HK-2 (cell line): Measurements from ENCODE around the gene STBD1.
A peak's percentile ranks its signal among the peaks of the same experiment; 100 is the strongest.
"Not testable (repeated sequence)": the region's sequence is repeated elsewhere in the genome, so short reads cannot be mapped to it uniquely, and the experiment has no call there.

ENCODE experiments used
- DNase-seq: peaks from one replicate; pipeline ENCODE4 v3.0.0-alpha.2; 2018; ENCODE audit not compliant: unreplicated experiment

STBD1 gene

DNA sequence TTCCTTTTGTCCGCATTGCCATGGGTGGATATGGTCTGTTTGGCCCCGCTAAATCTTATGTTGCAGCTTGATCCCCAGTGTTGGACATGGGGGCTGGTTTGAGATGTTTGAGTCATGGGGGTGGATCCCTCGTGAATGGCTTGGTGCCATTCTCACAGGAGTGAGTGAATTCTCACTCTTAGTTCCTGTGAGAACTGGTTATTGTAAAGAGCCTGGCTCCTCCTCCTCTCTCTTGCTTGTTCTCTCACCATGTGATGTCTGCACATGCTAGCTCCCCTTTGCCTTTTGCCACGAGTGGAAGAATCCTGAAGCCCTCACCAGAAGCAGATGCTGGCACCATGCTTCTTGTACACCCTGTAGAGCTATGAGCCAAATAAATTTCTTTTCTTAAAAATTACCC lies 22.6 kb upstream of the STBD1 start:
- DNase-seq = no peak

DNA sequence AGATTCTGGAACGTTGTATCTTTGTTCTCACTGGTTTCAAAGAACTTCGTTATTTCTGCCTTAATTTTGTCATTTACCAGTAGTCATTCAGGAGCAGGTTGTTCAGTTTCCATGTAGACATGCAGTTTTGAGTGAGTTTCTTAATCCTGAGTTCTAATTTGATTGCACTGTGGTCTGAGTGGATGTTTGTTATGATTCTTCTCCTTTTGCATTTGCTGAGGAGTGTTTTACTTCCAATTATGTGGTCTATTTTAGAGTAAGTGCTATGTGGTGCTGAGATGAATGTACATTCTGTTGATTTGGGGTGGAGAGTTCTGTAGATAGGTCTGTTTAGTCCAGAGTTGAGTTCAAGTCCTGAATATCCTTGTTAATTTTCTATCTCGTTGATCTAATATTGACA lies 18.7 kb upstream of the STBD1 start:
- DNase-seq = not testable (repeated sequence)

DNA sequence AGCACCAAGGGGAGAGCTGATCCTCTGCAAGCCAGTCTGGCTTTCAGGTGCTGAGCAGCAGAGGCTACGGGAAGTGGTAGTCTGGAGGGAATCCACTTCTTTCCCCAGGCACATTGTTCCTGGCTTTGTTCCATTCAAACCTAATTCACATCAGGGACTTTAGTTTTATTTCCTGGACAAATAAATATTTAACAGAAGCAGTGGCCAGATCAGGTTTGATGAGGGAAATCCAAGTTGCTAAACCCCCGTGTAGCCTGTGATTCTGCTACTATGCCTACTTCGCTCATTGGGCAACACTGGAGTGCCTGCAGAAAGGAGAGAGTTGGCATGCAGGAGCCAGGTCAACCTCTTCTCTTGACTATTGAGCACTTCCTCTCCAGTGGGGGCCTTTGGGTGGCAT lies 13.8 kb upstream of the STBD1 start:
- no peak for DNase-seq

DNA sequence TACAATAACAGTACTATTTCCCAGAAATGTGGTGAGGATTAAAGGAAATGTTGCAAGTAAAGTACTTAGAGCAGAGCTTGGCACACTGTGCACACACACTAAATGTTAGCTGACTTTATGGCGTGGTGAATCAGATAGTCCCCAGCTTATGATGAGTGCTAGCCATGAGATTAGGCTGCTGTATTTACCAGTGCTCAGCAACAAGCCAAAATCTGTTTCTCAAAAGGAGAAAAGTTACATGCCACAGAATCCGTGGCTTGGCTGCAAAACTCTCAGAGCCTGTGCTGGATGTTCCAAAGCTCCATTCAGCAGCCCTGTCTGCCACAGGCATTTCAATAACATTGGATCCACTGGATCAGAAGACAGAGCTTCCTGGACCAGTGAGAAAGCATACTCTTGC lies 12.8 kb upstream of the STBD1 start:
- no peak for DNase-seq

DNA sequence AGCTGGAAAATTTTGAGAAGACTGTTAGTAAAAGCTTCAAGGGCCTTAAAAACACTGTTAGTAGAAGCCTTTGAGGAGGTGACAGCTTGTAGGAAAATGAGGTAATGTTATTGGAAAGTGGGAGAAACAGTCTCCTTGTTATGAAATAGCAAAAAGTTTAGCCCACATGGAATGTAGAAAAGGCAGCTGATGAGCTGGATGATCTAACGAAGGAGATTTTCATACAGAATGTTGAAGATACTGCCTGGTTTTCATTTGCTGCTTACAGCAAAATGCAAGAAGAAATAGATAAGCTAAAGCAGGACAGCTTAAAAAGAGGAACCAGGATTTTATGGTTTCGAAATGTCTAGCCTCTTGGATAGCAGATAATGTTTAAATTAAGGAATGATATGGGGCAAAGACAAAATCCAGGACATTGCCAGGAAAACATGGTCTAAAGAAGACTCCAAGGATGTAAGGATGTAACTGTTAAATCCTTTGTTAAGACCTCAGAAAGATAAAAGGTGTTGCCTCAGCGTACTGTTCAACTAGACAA lies 10.2 kb upstream of the STBD1 start:
- DNase-seq = no peak

DNA sequence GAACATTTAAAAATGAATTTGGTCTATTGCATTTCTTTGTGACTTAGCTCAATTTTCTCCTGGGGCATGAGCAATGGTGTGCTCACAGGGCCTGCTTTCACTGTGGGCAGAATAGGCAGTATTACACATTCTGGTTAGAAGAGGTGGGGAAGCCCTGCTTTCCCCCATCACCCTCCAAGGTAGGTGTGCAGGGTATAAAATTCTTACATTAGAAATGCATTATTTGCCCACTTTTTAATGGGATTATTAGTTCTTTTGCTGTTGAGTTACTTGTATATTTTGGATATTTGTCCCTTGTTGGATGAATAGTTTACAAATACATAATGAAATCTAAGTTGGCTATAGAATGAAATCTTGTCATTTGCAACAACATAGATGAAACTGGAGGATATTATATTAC lies 8.3 kb upstream of the STBD1 start:
- no peak for DNase-seq

DNA sequence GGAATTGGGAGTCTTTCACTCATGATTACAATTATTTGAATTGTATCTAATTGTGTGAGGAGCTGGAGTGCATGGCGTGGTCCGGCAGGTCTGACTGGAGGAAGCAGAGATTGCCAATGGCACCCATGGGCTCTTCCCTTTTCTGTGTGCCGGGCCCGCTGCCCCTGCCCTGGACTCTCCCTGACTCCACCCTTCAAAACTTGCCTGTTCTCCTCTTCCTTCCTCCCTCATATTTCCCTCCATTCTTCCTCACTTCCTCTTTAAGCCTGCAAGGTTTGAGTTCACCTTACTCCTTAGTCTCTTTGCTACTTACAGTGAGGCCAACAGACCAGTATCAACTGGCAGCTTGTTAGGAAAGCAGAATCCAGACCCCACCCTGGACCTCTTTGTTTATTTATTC lies 6.5 kb upstream of the STBD1 start:
- DNase-seq = no peak

DNA sequence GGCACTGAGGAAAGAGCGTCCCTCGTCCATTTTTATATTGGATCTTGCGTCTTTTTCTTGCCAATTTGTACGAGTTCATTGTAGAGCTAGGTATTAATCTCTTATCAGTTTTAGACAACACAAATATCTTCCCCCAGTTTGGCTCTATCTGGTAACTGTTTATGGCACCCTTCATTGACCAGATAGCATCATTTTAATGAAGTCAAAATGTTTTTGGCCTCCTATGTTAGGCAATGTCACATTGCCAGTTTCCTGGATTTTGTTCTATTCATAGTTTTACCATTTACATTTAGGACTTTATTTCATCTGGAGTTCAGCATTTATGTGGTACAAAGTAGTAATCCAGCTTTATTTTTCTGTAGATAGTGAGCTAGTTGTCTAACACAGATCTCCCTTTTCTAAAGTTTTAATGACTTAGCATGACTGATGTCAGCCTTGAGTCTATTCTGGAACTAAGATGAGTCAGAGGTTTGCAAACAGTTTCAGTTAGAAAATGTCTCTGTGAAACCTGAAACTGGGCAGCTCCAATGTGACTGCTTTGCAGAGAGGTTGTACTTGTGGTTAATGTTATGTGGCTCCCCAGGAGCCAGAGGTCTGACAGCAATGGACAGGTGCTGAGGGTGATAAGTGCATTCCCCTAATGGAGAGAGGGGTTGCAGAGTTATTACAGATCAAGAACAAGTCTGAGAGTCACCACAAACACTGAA lies 5.3 kb upstream of the STBD1 start:
- peak; percentile 40 for DNase-seq

DNA sequence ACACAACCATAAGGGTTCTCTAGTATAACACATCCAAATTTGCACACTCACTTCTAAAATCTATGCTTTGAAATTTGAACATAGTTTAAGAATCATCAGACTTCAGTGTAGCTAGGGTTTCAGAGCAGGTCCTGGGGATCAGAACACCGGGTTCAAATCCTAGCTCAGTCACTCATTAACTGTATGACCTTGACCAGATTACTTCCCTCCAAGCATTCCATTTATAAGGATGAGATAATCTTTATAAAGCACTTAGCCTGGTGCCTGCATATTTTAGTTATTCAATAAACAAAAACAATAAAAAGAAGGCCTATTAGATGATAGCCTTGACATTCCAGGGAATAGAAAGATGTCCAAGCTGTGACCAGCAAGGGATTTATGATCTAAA lies 4.8 kb upstream of the STBD1 start:
- no peak for DNase-seq

DNA sequence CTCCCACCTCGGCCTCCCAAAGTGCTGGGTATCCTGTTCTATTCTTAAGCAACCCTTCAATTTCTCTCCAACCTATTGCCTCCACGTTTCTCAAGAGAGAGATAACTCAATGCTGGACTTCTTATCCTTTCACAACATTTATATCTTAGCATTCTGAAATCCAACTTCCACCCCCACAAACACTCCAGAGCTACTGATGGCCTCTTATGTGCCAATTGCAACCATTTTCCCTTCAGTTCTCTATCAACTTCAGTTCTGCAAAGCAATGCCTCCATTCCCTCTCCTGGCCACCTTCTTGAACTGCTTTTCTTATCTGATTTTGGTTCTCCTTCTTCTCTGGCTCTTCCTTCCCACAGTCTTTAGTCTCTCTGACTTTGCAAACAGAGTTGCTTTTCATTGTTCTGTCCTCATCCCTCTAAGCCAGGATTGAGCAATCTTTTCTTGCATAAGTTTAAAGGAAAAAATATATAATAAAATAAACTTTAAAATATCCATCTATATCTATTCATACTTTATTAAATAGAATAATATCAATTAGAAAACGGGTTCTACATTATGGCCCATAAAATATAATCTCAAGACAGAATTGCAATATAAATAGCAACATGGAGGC lies 3.6 kb upstream of the STBD1 start:
- no peak for DNase-seq

DNA sequence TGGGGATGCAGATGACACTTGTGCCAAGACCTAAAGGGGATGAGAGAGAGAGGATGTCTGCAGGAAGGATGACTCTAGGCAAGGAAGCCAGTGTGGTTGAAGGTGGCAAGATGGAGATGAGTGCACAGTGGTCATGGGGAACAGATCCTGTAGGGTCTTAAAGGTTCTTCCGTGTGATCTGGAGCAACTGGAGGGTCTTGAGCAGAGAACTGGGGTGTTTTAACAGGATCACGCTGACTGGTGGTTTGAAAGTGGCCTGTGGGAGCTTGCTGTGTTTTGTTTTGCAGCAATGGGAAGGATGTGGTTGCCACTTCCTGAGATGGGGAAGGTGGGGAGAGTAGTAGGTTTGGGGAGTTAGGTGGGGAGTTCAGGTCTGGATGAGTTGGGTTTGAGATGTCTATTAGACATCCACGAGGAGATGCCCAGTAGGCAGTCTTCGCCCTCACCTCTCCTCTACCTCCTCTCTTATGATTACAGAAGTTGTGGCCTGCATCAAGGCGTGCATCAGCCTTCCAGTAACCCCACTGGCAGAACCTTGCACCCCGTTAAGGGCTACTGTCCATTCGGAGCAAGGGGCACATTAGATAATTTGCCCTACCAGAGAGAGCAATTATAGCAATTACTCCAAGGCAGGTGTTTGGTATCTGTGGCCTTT lies 1.4 kb upstream of the STBD1 start:
- DNase-seq = no peak

DNA sequence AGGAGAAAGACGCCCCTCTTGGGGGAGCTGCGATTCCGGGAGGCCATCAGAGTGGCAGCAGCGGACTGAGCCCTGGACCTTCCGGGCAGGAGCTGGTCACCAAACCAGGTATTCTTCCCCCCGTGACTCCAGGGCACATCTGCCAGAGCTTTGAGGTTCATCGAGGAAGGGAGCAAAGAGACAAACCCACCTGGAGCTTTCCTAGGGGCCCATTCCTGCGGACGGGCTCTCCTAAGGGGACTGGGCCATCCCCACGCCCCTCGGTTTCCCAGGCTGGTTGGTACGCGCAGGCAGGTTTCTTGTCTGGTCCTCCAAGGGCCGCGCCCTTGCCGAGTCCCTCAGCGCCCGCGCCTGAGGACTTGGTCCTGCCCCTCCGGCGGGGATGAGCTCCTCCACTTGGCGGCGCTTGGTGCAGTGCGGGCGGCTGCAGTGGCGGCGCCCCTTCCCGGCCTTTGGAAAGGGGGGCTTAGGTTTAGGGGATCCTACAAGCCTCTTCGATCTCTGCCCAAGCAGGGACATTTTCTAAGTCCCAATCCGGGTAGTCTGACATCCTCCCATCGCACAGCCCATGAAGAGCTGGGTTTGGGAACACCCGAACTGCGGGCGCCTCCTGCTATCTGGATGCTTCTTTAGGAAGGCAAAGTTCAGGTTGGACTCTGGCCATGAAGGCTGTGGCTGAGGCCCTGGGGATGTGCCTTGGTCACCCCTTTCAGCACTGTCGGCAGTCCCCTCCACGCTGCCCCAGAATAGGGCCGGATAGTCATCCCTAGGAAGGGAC lies 538 bp downstream of the STBD1 start:
- peak; percentile 71 for DNase-seq

DNA sequence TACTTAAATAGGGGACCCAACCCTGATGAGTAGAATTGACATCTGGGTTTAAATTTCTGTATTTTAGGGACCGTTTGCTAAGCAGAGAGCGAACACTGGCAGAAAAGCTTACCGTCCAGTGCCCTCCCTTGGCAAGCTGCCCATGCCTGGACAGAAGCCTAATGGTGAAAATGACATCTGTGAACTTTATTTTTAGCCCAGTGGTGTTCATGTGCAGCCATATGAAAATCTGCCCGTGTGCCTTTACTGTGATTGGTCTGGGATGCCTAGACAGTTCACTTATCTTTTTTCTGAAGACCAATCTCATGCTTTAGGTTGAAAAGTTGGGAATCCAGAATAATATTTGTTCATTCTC lies 1.1 kb downstream of the STBD1 start:
- no peak for DNase-seq

DNA sequence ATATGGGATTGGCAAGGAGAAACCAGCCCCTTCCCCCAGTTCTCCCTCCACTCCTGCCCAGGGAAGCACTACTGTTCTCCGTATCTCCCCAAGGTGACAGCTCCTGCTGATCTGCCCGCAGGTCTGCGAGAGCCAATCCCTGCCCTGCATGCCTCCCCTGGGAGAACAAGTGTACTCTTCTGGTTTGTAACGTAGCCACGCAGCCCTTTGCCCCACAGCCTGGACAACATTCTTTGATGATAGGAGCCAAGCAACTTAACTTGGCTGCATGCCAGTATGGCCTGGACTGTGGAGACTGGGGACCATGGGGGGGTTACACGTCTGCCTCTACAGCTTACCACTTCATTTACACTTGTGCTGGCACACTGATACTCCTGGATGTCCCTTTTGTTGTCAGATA lies 2.0 kb downstream of the STBD1 start:
- DNase-seq = no peak

DNA sequence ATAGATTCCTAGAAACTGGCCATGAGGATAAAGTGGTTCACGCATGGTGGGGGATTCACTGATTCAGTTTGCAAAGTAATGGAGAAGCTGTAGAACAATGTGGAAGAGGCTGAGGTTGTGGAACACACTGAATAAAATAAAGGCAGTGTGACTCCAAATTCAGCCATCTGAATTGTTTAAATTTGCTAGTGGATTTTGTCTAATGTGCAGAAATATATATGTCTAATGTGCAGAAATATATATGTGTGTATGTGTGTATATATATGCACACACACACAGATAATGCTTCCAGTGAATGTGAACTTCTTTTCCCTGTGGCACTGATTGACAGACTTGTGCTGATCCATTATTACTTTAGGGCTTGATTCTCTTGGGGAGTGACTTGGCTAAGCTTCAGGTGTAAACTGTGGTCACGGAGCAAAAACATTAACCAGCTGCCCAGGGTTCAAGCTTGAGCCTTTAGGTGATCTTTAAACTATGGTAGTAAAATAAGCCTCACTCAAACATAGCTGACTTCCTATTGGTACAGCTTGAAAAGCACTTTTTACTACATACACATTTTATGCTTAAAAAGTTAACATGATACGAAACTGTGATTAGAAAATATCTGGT lies 3.5 kb downstream of the STBD1 start:
- DNase-seq = no peak

DNA sequence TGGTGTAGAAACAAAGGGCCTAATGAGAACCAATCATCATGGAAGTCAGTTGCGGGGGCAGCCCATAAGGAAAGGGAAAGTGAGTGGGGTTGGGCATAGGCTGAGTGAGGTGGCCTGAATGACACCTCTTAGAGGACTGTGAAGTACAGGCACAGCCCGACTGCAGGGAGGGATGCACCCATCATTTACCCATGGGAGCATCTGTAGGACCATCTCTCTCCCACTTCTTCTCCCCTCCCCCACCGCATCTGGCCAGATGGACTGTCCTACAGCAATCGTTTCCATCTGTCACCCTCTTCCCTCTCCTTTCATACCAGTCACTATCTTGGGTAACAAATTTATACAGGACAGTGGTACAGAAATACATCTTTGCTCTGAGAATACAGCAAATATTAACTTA lies 4.2 kb downstream of the STBD1 start:
- DNase-seq = no peak

DNA sequence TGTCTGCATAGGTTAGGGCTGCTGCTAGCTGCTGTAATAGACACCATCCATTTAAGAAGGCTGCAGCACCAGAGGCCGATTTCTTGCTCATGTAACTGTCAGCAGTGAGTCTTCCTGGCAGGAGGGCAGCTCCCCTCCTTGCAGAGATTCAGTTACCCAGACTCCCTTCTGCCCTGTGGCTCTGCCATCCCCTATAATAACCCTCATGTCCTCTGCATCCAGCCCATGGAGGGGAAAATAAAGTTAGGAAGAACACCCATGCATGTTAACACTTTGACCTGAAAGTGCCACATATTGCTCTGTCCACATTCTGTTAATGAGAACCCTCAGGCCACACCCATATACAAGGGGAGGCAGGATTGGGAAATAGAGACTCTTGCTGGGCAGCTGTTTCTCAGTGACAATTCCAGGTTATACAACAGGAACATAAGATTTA lies 5.4 kb downstream of the STBD1 start:
- DNase-seq = no peak

DNA sequence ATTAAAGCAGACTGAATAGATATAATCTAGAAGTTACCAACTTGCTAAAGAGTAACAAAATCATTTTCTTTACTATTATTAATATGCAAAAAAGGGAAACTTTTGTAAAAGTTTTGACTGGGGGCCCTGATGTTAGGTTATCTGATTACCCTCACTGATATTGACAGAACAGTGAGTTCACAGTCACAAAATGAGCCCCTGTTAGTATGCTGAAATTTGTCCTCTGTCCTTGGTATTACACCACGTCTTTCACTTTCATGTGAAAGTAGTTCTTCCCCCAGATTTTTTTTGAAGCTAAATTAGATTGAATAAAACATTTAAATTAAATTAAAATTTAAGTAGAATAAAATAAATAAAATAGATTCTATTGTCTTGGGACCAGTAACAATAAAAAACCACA lies 5.9 kb downstream of the STBD1 start:
- DNase-seq = no peak

DNA sequence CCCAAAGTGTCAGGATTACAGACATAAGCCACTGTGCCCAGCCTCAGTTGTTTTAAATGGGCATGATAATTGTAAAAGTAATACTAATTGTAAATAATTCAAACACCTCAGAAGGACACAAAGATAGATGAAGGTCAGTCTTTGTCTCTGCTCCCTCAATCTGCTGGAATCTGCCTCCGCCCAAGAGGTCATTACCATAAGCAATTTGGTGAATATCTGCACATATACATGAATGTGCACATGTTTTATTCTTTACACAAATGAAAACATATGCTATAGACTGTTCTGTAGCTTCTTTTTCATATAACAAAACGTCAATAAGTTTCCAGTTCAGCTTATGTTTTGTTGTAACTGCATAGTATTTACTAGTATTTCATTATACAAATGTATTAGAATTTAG lies 7.0 kb downstream of the STBD1 start:
- DNase-seq = no peak

DNA sequence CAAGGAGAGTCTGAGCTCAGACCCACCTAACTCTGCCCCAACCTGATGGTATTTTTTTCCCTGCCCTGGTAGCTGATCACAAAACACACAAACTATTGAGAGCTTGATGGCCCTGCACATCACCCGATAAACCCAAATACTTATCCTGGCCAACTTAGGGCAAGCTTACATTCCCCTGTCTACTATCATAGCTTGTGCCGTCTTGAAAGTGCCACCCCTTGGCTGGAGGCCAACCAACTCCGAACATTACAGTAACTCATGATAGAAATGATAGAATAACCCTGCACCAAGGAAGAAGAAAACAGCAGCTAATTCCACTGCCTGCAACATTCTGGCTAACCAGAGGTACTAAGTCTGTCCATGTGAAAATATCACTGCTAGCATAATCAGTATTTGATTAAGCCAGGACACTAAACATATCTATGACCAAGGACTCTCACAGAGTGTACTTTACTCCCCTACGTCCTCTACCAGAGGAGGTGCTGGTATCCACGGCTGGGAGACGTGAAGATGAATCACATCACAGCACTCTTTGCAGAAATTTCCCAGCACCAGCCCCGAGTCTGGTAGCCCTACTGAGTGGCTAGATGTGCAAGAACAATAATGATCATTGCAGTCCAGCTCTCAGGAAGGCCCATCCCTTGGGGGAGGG lies 8.9 kb downstream of the STBD1 start:
- DNase-seq = no peak

DNA sequence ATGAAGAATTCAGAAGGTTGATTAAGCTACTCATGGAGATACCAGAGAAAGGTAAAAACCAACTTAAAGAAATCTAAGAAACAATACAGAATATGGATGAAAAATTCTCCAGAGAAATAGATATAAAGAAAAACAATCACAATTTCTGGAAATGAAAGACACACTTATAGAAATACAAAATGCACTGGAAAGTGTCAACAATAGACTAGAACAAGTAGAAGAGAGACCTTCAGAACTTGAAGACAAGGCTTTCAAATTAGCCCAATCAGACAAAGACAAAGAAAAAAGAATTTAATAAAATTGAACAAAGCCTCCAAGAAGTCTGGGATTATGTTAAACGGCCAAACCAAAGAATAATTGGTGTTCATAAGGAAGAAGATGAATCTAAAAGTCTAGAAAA lies 9.6 kb downstream of the STBD1 start:
- DNase-seq = no peak

DNA sequence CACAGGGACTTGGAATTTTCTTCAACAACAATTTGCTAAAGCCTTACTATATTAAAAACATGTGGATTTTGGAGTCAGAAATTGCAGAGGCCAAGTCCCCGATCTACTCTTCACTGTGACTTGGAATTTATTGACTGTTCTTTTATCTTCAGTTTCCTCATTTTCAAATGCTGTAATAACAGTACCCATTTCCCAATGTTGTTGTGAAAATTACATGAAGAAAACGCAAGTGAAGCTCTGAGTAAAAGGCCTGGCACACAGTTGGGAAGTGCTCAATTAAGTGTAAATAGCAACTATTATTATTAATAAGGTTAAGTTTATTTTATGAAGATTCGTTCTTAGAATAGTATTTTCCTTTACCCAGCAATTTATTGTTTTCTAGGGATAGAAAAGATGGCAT lies 15.7 kb downstream of the STBD1 start:
- no peak for DNase-seq
